ENCODE results near the gene EFNB2. TPM values are rescaled to one million over a fixed set of nuclear protein-coding genes. Genes with fewer than 3 reads are reported as not detected.

Gene EFNB2
- total RNA-seq, 1 donor from 2014 or later: 42.1 TPM

- DNase-seq (ENCODE audit: low read depth): no peak
Observed at GRCh38 chr13:106466691-106467426, 68.6 kb downstream of the EFNB2 start.

DNA sequence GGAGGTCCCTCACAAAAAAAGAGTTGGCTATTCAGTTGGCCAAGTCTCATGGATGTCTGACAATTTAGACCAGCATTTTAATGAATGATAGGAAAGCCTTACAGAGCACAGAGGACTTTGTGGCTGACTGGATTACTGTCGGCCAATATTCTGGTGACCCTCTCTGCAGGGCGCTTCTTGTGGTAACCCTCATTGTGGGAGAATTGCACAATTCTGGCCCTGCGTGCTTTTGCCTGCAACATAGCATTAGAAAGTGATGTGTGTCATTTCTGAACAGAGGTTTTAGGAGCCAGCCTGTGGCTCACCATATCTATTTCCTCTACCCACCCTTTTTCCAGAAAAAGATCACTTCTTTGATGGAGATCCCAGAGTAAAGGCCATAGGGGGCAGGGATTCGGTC, 71.4 kb downstream of the EFNB2 start:
- no peaks in the 10 kb centered on the region for H3K36me3 ChIP-seq (ENCODE audit: control insufficient read depth, insufficient read depth, low read length)
- H3K27me3 ChIP-seq (ENCODE audit: control insufficient read depth, insufficient read depth, low read length): no peaks in the 10 kb centered on the region
- DNase-seq (ENCODE audit: low read depth): no peak
- H3K4me3 ChIP-seq (ENCODE audit: low read depth, low read length): no peak overlapping the region
- no peak for TF ChIP-seq CTCF (IDR thresholded peaks at IDR 0.05; ENCODE audit: insufficient read depth, low read length, poor library complexity, severe bottlenecking)

More at GRCh38 chr13:106466691-106467426, 68.6 kb downstream of the EFNB2 start:
- no peak for TF ChIP-seq CTCF (IDR thresholded peaks at IDR 0.05; ENCODE audit: insufficient read depth, low read length, poor library complexity, severe bottlenecking)
- Histone ChIP-seq H3K4me3 (ENCODE audit: low read depth, low read length) (no peak overlapping the region), H3K36me3 (ENCODE audit: control insufficient read depth, insufficient read depth, low read length) (no peaks in the 10 kb centered on the region), H3K27me3 (ENCODE audit: control insufficient read depth, insufficient read depth, low read length) (no peaks in the 10 kb centered on the region)

- TF ChIP-seq CTCF (IDR thresholded peaks at IDR 0.05; ENCODE audit: insufficient read depth, low read length, poor library complexity, severe bottlenecking): no peak
Observed at GRCh38 chr13:106462710-106463109, 72.8 kb downstream of the EFNB2 start.

GRCh38 chr13:106455777-106456176, 79.7 kb downstream of the EFNB2 start:
- no peak overlapping the region for H3K4me3 ChIP-seq (ENCODE audit: low read depth, low read length)
- DNase-seq (ENCODE audit: low read depth): no peak
- H3K27me3 ChIP-seq (ENCODE audit: control insufficient read depth, insufficient read depth, low read length): no peaks in the 10 kb centered on the region
- TF ChIP-seq CTCF (IDR thresholded peaks at IDR 0.05; ENCODE audit: insufficient read depth, low read length, poor library complexity, severe bottlenecking): no peak
- no peaks in the 10 kb centered on the region for H3K36me3 ChIP-seq (ENCODE audit: control insufficient read depth, insufficient read depth, low read length)

More at GRCh38 chr13:106462710-106463109, 72.8 kb downstream of the EFNB2 start:
- no peaks in the 10 kb centered on the region for H3K36me3 ChIP-seq (ENCODE audit: control insufficient read depth, insufficient read depth, low read length)
- DNase-seq (ENCODE audit: low read depth): no peak
- no peaks in the 10 kb centered on the region for H3K27me3 ChIP-seq (ENCODE audit: control insufficient read depth, insufficient read depth, low read length)
- H3K4me3 ChIP-seq (ENCODE audit: low read depth, low read length): no peak overlapping the region

DNA sequence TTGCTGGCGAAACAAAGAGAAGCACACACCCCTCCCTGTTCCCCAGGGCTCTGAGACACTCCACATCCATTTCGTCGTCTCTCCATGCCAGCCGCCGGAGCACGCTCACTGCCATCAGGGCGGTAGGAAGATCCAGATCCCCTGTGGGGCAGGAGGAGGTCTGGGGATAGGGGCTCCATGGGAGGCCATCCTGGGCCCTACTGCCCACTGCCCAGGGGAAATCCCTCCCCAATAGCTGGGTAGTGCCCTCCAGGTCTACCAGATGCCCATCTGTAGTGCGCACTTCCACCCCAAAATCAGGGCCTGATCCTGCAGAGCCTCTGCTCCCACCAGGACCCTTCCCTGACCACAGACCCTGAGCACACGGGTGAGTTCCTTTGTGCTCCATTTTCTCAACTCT, 80.3 kb downstream of the EFNB2 start:
- no peak for DNase-seq (ENCODE audit: low read depth)

More for the DNA sequence above, 80.3 kb downstream of the EFNB2 start:
- TF ChIP-seq CTCF (IDR thresholded peaks at IDR 0.05; ENCODE audit: insufficient read depth, low read length, poor library complexity, severe bottlenecking): no peak
- Histone ChIP-seq H3K4me3 (ENCODE audit: low read depth, low read length) (no peak overlapping the region), H3K36me3 (ENCODE audit: control insufficient read depth, insufficient read depth, low read length) (no peaks in the 10 kb centered on the region), H3K27me3 (ENCODE audit: control insufficient read depth, insufficient read depth, low read length) (no peaks in the 10 kb centered on the region)
